SIG-M5 treated with dmso at 0.1 percent for 504 hours (cell line): Measurements from ENCODE around the gene SYNE3.
A peak's percentile ranks its signal among the peaks of the same experiment; 100 is the strongest.
"Not testable (repeated sequence)": the region's sequence is repeated elsewhere in the genome, so short reads cannot be mapped to it uniquely, and the experiment has no call there.

Source experiments
- DNase-seq: peaks from one replicate; lab custom pipeline; 2025; ENCODE audit not compliant: unreplicated experiment; lab: John Stamatoyannopoulos, UW

The SYNE3 gene

GRCh38 chr14:95523815-95524448 is 7.5 kb upstream of the SYNE3 start:
- DNase-seq = peak; percentile 54

DNA sequence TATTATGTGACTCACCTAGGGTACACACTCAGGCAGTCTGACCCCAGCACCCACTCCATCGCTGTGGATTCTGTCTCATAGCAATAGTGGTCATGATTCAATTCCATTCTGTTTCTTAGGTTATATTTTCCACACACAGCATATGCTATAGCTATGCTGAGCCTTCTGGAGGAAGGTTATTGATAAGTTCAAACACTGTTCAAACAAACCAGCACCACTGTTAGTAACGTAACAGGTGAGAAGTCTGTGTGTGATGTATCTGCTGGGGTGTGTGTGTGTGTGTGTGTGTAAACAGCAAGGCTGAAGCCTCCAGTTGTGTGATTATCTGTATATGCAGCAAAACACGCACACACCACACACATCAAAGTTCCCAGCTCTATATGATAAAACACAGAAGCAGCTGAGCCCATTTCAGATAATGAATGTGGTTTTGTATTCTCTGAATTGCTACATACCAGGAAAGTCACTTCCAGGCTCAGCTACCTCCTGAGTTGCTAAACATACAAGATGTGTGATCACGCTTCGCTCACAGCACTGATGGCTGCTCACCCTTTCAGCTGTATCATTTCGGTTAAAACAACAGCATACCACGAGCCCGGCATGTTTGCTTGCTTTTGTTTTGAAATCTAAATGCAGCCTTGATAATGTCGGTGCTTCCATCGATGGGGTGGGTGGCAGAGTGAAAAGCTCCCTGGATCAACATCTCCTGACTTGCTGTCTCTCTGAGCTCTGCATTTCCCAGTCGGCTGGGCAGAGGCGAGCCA is 6.8 kb upstream of the SYNE3 start:
- peak; percentile 59 for DNase-seq

- no peak for DNase-seq
Observed at GRCh38 chr14:95522556-95522955, 6.1 kb upstream of the SYNE3 start.

DNA sequence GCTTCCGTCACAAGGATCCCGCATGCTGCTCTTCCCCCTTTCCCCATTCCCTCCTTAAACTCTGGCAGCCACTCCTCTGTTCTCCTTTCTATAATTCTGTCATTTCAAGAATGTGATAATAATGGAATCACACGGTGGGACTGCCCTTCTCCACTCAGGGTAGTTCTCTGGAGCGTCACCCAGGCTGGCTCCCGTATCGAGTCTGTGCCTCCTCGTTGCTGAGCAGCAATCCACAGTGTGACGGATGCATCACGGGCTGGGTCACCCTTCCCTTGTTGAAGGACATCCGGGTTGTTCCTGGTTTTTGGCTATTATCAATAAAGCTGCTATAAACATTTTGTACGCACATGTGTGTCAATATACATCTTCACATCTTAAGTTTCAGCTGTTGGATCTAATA is 5.7 kb upstream of the SYNE3 start:
- no peak for DNase-seq

GRCh38 chr14:95521001-95521400 is 4.6 kb upstream of the SYNE3 start:
- DNase-seq = no peak

DNA sequence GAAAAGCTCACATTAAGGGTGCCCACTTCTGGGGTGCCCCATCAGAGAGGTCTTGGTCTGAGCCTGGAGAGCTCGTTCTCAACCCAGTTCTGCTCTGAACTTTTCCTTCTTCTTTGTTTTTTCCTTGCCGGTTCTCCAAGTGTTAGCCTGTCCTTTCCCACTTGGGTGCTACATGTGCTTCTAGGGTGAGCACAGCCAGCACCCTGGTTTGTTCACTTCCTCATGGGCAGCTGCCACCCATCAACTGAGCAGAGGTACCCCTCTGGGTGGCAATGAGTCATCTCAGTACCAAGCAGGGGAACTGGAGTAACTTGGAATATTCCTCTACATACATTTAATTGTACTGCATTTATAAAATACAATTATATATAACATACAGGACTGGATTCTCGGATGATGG is 3.9 kb upstream of the SYNE3 start:
- peak; percentile 57 for DNase-seq

DNA sequence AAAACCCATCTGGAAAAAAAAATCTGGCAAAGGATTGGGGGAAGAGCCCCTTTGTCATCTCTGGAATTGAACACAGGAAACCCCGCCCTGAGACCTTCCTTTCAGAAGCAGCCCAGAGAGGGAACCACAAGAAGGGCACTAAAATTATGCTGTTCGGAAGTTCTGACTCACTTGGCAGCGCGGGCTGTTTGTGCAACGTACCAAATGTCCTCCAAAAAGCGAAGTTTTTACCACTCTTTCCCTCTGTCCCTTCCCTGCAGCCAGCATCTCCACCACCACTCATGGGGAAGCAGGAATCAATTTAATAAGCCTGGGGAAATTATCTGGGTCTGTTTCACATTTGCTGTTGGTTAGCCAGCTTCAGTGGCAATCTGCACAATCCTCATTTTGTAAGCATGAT is 3.2 kb upstream of the SYNE3 start:
- peak; percentile 89 for DNase-seq

DNA sequence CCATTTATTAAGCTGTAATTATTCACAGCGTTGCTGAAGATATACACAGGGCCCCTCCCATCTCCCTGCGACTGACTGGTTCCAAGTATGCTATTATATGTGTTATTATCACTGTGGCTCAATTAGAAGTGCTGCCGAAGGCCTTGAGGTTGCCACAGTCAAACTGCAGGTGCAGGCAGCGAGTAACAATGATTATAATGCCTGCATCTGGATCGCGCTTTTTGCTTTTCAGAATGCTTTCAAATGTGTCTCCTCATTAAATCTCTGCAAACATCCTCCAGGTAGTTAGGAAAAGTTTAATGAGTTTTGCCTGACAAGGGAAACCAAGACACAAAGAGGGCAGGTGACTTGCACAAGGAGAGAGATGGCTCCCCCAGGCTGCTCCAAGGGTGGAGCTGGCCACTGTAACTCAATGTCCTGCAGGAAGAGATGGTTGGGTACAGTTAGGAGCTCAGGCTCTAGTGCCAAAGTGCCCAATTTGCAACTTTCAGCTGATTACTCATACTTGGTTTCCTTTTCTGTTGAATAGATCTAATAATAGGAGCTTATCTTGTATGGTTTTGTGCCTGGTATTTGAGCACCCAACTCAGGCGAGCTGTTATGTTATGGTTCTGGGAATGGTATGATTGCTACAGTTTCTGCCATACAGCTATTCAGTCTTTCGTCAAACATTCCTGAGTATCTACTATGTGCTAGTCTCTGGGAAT is 1.7 kb upstream of the SYNE3 start:
- DNase-seq = peak; percentile 34

GRCh38 chr14:95515596-95516552 is 576 bp downstream of the SYNE3 start:
- peak; percentile 84 for DNase-seq

DNA sequence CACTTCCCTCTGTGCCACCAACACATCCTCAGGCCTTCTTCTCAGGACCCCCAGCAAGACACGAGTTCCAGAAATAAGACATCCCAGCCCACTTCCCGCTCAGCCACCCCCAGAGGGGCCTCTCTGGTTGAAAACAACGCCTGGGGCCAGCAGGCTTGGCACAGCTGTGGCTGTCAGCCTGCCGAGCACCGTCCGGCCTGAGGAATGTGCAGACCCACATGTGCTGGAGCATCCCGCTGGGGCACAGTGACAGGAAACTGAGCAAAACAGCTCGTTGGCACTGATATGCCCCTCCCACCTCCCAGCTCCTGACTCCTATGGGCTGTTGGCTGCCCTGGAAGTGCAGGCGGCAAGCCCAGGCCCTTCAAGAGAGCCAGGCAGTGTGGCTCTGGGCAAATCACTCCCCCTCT is 1.4 kb downstream of the SYNE3 start:
- DNase-seq = peak; percentile 11

DNA sequence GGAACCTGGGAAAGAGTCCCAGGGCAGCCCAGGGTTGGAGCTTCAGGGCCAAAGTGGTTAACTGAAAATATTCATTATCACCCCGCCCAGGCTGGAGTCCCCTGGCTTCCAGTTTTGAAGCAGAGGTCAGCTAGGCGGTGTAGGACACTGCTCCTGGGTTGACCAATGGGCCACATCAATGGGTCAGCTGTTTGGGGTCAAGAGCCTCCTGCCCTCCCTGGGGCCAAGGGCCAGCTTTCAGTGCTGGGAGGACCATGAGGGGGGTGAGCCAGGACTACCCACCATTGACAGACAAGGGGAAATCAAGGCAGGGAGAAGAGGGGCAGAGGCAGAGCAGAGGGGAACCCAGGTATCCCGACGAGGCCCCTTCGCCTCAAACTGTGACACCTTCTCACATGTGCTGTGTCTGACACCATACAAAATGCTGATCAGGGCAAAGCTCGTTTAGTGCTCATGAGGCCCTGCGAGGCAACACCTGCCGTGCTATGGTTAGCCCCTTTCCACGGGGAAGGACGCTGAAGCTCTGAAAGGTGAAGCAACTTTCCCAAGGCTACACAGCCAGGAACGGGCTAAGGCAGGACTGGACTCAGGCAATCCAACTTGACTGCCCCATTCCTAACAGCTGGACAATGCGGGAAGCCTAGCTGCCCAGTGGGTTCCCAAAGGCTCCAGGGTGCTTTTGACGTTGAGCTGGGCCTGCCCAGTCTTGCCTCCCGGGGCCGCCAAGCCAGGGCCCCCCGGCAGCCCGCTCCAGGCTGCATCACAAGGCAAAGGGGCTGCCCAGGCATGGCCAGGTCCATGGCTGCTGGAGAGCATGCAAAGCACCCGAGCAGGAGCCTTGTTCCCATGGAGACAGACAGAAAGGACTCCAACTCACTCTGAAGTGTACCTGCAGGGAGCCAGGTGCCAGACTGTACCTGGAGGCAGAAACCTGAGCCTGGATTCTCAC is 2.0 kb downstream of the SYNE3 start:
- DNase-seq = no peak

DNA sequence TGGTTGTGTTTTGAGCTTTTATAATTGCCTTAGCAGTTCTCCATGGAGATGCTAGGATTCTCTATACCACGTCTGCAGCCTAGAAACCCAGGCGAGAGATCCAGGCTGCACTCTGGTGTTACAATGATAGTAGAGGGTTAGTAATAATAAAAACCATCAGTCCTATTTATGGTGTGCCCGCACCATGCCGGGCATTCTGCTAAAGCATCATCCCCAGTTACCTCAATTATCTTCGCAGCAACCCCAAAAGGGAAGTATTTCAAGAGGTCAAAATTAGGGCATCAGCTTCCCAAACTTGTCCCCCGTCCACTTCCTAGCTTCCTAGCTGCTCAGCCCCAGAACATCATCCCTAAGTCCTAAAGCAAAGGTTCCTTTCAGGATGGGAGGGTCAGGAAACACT is 3.2 kb downstream of the SYNE3 start:
- no peak for DNase-seq

DNA sequence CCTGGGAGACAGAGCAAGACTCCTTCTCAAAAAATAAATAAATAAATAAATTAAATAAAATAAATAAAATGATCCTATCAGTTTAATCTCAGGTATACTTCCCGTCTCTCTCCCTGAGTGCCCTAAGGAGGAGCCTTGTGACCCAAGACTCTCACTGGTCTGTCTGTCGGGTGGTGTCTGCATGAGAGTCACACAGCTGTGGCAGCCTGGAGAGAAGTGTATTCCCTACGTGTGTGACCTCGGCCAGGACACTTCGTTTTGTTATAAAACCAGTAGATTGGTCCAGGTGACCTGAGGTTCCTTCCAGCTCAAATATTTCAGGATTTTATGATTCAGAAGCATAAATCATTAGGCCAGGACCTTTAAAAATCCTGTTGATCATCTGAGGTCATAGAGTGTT is 4.8 kb downstream of the SYNE3 start:
- DNase-seq = no peak

DNA sequence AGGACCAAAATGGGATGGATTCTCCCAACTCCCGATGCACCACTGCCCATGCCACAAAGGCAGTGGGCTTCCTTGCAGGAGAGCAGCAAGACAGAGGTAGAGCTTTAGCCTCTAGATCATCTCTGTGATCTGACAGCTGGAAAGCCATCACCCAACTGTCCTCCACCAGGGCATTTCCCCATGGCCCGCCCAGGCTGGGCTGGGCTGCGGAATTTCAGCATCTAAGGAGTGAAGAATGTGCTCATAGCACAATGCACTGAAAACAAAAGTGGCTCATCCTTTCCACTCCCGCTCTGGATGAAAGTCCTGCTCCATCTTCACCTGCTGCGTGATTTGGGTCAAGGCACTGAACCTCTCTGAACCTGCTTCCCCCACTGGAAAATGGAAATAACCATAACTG is 5.6 kb downstream of the SYNE3 start:
- no peak for DNase-seq

DNA sequence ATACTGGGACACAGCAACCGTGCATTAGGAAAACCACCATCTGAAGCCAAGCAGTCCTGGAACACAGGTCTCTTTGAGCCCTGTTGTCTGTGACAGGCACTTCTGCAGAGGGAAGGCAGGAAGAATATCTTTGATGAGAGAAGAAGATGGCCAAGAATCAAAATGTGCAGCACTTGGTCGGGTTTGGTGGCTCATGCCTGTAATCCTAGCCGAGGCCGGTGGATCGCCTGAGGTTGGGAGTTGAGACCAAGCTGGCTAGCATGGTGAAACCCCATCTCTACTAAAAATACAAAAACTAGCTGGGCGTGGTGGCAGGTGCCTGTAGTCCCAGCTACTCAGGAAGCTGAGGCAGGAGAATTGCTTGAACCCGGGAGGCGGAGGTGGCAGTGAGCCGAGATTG is 6.1 kb downstream of the SYNE3 start:
- DNase-seq = not testable (repeated sequence)

- DNase-seq = no peak
Observed at GRCh38 chr14:95509495-95509894, 7.0 kb downstream of the SYNE3 start.

- DNase-seq = no peak
Observed at GRCh38 chr14:95508377-95508776, 8.1 kb downstream of the SYNE3 start.

GRCh38 chr14:95507701-95508103 is 8.7 kb downstream of the SYNE3 start:
- no peak for DNase-seq

DNA sequence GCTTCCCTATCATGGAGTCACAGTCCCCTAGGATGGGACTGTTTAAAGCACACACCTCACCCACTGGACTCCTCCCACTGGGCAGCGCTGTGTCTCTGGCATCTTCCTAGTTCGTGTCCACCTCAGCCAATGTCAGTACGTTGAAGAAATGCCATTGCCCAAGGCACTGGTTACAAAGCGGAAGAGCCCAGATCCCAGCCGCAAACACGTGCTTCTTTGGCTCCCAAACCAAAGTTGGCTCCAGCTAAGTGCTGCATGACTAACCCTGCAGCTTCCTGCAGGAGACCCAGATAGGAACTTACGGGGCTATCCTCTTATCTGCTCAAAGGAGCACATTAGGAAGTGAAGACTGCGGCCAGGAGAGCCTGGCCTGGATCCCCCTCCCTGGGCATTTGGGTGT is 9.3 kb downstream of the SYNE3 start:
- peak; percentile 83 for DNase-seq

DNA sequence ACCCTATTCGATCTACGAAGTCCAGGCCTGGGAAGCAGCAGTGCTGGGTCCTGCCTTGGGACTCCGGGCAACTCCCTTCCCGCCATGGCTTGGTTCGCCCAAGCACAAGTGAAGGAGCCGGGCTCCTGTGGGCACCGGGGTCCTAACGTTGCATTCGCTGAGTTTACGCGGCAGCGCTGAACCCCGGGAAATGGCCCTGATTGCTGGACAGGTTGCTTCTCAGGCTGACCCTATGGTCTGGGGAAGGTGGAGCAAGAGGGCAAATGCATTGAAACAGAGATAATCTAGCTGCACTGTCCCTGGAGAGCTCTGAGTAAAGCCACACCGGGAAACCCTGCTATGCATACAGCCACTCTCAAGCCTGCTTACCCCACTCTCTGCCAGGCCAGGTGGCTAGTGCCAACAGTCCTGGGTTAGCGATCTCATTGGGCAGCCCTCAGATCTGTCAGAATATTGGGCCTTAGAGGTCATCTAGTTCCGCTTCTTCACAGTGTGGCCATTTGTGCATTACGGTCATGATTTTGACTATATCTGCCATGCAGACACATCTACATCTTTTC is 11.3 kb downstream of the SYNE3 start:
- no peak for DNase-seq
